Spinal cord (tissue), 10 donors: Measurements from ENCODE around the gene GBP7. TPM values are rescaled to one million over a fixed set of nuclear protein-coding genes. Genes with fewer than 3 reads are reported as not detected.
"Not testable (repeated sequence)": the region's sequence is repeated elsewhere in the genome, so short reads cannot be mapped to it uniquely, and the experiment has no call there.

Experiments
- DNase-seq, 6 donors: peaks; one replicate each; pipeline versions ENCODE4 v3.0.0 to v3.0.0-alpha.2; 2013 to 2015; ENCODE audit warnings: low spot score in 6 of 6, low read depth in 4 of 6
- H3K27ac ChIP-seq: one replicate; pipeline ENCODE4 v1.5.1; 2013; ENCODE audit warnings: low read depth, low read length, control low read depth
- H3K27me3 ChIP-seq: one replicate; pipeline ENCODE4 v1.6.1; 2013; ENCODE audit warnings: low read length; ENCODE audit not compliant: control insufficient read depth, insufficient read depth
- H3K36me3 ChIP-seq: one replicate; pipeline ENCODE4 v1.6.1; 2013; ENCODE audit warnings: low read length; ENCODE audit not compliant: control insufficient read depth, insufficient read depth
- H3K4me1 ChIP-seq: one replicate; pipeline ENCODE4 v1.6.1; 2013; ENCODE audit warnings: low read length; ENCODE audit not compliant: control insufficient read depth, insufficient read depth
- H3K4me3 ChIP-seq: one replicate; pipeline ENCODE4 v1.5.1; 2013; ENCODE audit warnings: low read depth, low read length, control low read depth
- H3K9me3 ChIP-seq: one replicate; pipeline ENCODE4 v1.6.1; 2013; ENCODE audit warnings: low read length; ENCODE audit not compliant: control insufficient read depth, insufficient read depth
- WGBS: methylation state at CpG from one replicate; pipeline ENCODE4 v1.1.5; 2013; ENCODE audit warnings: missing lambda C conversion rate; ENCODE audit not compliant: insufficient coverage; 5-methylcytosine and 5-hydroxymethylcytosine counted together
- long read RNA-seq, 4 donors: transcript quantifications; one replicate each; lab custom pipeline, GENCODE V29; 2026
- polyA plus RNA-seq, 2 donors: library from polyadenylated mRNA; unstranded; fragments of 120-200 nt; gene quantifications; one replicate each; pipeline ENCODE4 v1.2.1, GENCODE V29; 2013; ENCODE audit not compliant: insufficient read length in 2 of 2
- total RNA-seq, 2 donors: library from RNA; depleted of rRNA in 1 of 2; stranded (reverse); fragments of 120-200 nt in 1 of 2; fragments of >200 nt in 1 of 2; gene quantifications; one replicate each; pipeline versions ENCODE4 v1.2.3 to v1.2.4, GENCODE V29; 2013 to 2014
- donor health status: healthy.

The GBP7 gene
- total RNA-seq (not detected), polyA plus RNA-seq (under 1 TPM; 0.14 to 0.16 TPM)
- long read RNA-seq, donor 1 = 0 reads
- long read RNA-seq, donor 2 = 0 reads
- long read RNA-seq, donor 3 = 0 reads
- long read RNA-seq, donor 4 = 0 reads

GRCh38 chr1:89175601-89176256 lies at the start of gene GBP7:
TSS of gene GBP7 (minus strand) at chr1:89176003. CDS start at chr1:89171935, 4,068 bp downstream.
- Histone ChIP-seq H3K9me3 (no peaks in the 10 kb centered on the region), H3K27ac (no peak within 1 kb of the TSS), H3K27me3 (no peaks in the 10 kb centered on the region), H3K4me1 (no peaks in the 10 kb centered on the region), H3K4me3 (no peak within 1 kb of the TSS), H3K36me3 (no peaks in the 10 kb centered on the region)
- no peak for DNase-seq

GRCh38 chr1:89221341-89221740 lies 45.5 kb upstream of the GBP7 start:
- Histone ChIP-seq H3K4me3 (no peak overlapping the region), H3K36me3 (no peaks in the 10 kb centered on the region), H3K27ac (no peak overlapping the region), H3K27me3 (no peaks in the 10 kb centered on the region), H3K4me1 (no peaks in the 10 kb centered on the region), H3K9me3 (no peaks in the 10 kb centered on the region)
- WGBS = 80% methylated on average over 1 of the region's 1 CpG
- DNase-seq = no peak

GRCh38 chr1:89219851-89220250 lies 44.0 kb upstream of the GBP7 start:
- H3K9me3 ChIP-seq, H3K36me3 ChIP-seq, DNase-seq, H3K4me1 ChIP-seq, H3K27me3 ChIP-seq, H3K27ac ChIP-seq, H3K4me3 ChIP-seq: not testable (repeated sequence)

GRCh38 chr1:89218941-89219340 lies 43.1 kb upstream of the GBP7 start:
- H3K4me3 ChIP-seq, H3K9me3 ChIP-seq, H3K4me1 ChIP-seq, H3K36me3 ChIP-seq, H3K27me3 ChIP-seq, DNase-seq, H3K27ac ChIP-seq: not testable (repeated sequence)
- WGBS = 71% methylated on average over 2 of the region's 3 CpGs

- H3K27me3 ChIP-seq = no peaks in the 10 kb centered on the region
- H3K4me1 ChIP-seq = no peaks in the 10 kb centered on the region
- DNase-seq = no peak
- WGBS = no CpG with 5 or more reads among the region's 1 CpG
- no peaks in the 10 kb centered on the region for H3K36me3 ChIP-seq
- no peak overlapping the region for H3K27ac ChIP-seq
- no peaks in the 10 kb centered on the region for H3K9me3 ChIP-seq
- no peak overlapping the region for H3K4me3 ChIP-seq
These were observed 37.5 kb upstream of the GBP7 start for GRCh38 chr1:89213347-89213746.

- no peaks in the 10 kb centered on the region for H3K9me3 ChIP-seq
- H3K4me1 ChIP-seq = no peaks in the 10 kb centered on the region
- no peak overlapping the region for H3K4me3 ChIP-seq
- DNase-seq = no peak
- WGBS = no CpG with 5 or more reads among the region's 1 CpG
- no peaks in the 10 kb centered on the region for H3K36me3 ChIP-seq
- no peaks in the 10 kb centered on the region for H3K27me3 ChIP-seq
- H3K27ac ChIP-seq = no peak overlapping the region
These were observed 35.3 kb upstream of the GBP7 start for GRCh38 chr1:89211035-89211634.

- Histone ChIP-seq H3K4me1 (no peaks in the 10 kb centered on the region), H3K36me3 (no peaks in the 10 kb centered on the region), H3K9me3 (no peaks in the 10 kb centered on the region), H3K27me3 (no peaks in the 10 kb centered on the region), H3K4me3 (no peak overlapping the region), H3K27ac (no peak overlapping the region)
- DNase-seq = no peak
- no CpG with 5 or more reads among the region's 3 CpGs for WGBS
These were observed 30.6 kb upstream of the GBP7 start for GRCh38 chr1:89206373-89206772.

GRCh38 chr1:89203166-89203565 lies 27.4 kb upstream of the GBP7 start:
- Histone ChIP-seq H3K27ac (no peak overlapping the region), H3K9me3 (no peaks in the 10 kb centered on the region), H3K27me3 (no peaks in the 10 kb centered on the region), H3K36me3 (no peaks in the 10 kb centered on the region), H3K4me1 (no peaks in the 10 kb centered on the region), H3K4me3 (no peak overlapping the region)
- whole genome bisulfite sequencing = no CpG with 5 or more reads among the region's 1 CpG
- no peak for DNase-seq

GRCh38 chr1:89201106-89201794 lies 25.4 kb upstream of the GBP7 start:
- no peak overlapping the region for H3K27ac ChIP-seq
- no peaks in the 10 kb centered on the region for H3K36me3 ChIP-seq
- H3K27me3 ChIP-seq = no peaks in the 10 kb centered on the region
- H3K4me1 ChIP-seq = no peaks in the 10 kb centered on the region
- no peak for DNase-seq
- WGBS = no CpG with 5 or more reads among the region's 4 CpGs
- H3K9me3 ChIP-seq = no peaks in the 10 kb centered on the region
- no peak overlapping the region for H3K4me3 ChIP-seq

GRCh38 chr1:89200663-89201062 lies 24.9 kb upstream of the GBP7 start:
- Histone ChIP-seq H3K36me3 (no peaks in the 10 kb centered on the region), H3K4me1 (no peaks in the 10 kb centered on the region), H3K4me3 (no peak overlapping the region), H3K27me3 (no peaks in the 10 kb centered on the region), H3K9me3 (no peaks in the 10 kb centered on the region), H3K27ac (no peak overlapping the region)
- WGBS = 80% methylated on average over 1 of the region's 2 CpGs
- no peak for DNase-seq
